Fibroblast of mammary gland (primary cell): Measurements from ENCODE around the gene FNDC1.

ENCODE experiments used
- DNase-seq: peaks from one replicate; pipeline ENCODE4 v3.0.0-alpha.2; 2010; ENCODE audit warnings: low read depth
- H3K4me3 ChIP-seq: 2 replicates; pipeline ENCODE4 v1.5.1; 2011; ENCODE audit warnings: low read depth, mild to moderate bottlenecking, low read length, moderate library complexity; ENCODE audit not compliant: control insufficient read depth
- CTCF ChIP-seq: conservative IDR thresholded peaks from 2 replicates; pipeline ENCODE4 v1.5.1; 2011; ENCODE audit warnings: low read depth, low read length, inconsistent platforms; ENCODE audit not compliant: control insufficient read depth, insufficient read depth

FNDC1 gene

GRCh38 chr6:159213405-159213804, 44.2 kb downstream of the FNDC1 start:
- H3K4me3 ChIP-seq, result no peak overlapping the region
- no peak for TF ChIP-seq CTCF
- DNase-seq, result peak; percentile 55

- no peak for DNase-seq
- no peak overlapping the region for H3K4me3 ChIP-seq
- no peak for TF ChIP-seq CTCF
These were observed 45.1 kb downstream of the FNDC1 start for GRCh38 chr6:159214281-159214680.

GRCh38 chr6:159217595-159218275, 48.5 kb downstream of the FNDC1 start:
- DNase-seq, result no peak
- no peak for TF ChIP-seq CTCF
- H3K4me3 ChIP-seq, result no peak overlapping the region

GRCh38 chr6:159220093-159220492, 50.9 kb downstream of the FNDC1 start:
- no peak overlapping the region for H3K4me3 ChIP-seq
- no peak for DNase-seq
- no peak for TF ChIP-seq CTCF

- TF ChIP-seq CTCF, result no peak
- DNase-seq, result no peak
These were observed 52.4 kb downstream of the FNDC1 start for GRCh38 chr6:159221486-159222170.

GRCh38 chr6:159224452-159224851, 55.3 kb downstream of the FNDC1 start:
- DNase-seq, result no peak
- H3K4me3 ChIP-seq, result no peak overlapping the region
- TF ChIP-seq CTCF, result no peak

More at GRCh38 chr6:159221486-159222170, 52.4 kb downstream of the FNDC1 start:
- no peak overlapping the region for H3K4me3 ChIP-seq
